NCI-H1436 treated with DMSO at 0.1 percent for 48 hours (cell line): Measurements from ENCODE around the gene HNRNPAB.
"Not testable (repeated sequence)": the region's sequence is repeated elsewhere in the genome, so short reads cannot be mapped to it uniquely, and the experiment has no call there.

Experiments used
- DNase-seq: peaks from one replicate; lab custom pipeline; 2025; lab: John Stamatoyannopoulos, UW

HNRNPAB gene

DNA sequence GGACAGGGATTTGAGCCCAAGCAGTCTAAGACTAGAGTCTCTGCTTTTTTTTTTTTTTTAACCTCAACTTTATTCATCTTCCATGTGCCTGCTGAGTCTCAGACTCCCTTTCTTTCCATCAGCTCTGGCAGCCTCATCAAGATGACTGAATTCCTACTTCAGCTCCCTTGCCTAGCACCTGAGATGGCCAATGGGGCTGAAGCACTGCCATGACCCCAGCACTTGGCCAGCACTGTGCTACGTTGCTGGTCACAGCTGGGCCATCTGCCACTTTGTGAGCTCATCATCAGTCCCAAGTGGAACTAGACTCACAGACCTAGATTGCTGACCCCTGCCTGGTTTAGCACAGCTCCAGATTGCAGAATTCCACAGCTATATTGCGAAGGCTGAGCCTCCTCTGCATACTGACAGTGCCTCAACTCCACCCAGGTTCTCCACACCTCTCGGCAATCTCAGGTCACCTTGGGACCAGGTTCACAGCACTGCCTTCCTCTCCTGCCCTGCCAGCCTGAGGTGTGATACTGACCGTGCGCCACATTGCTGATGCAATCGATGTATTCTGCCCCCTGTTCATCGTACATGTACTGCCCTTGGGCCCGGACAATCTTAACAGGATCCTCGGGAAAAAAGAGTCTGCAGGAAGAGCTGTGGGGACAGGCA lies 26.7 kb downstream of the HNRNPAB start:
- no peak for DNase-seq

DNA sequence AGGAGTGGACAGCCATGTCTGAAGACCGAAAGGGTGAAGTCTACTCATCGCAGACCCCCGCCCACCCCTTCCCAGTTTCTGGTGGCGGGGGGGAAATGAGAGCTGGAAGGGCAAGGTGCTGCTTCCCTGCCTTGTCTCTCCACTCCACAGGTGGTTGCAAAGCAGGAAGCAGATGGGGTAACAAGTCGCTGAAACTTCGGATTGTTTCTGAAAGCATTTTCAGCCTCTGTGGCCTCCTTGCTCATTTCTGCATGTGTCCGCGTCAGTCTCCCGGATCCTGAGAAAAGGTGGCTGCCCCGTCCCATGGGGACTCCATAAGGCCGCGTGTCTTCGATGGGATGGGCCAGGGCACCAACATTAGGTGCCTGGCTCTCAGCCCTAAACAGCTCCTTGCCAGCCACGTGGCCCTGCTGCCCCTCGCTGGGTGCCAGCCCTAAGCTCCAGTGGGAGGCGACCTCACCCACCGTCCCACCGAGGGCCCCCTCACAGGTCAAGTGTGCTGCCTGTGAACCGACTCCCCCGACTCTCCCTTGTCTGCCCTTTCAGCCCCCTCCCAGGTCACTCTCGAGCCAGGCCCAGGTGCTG lies 27.3 kb downstream of the HNRNPAB start:
- DNase-seq = no peak

DNA sequence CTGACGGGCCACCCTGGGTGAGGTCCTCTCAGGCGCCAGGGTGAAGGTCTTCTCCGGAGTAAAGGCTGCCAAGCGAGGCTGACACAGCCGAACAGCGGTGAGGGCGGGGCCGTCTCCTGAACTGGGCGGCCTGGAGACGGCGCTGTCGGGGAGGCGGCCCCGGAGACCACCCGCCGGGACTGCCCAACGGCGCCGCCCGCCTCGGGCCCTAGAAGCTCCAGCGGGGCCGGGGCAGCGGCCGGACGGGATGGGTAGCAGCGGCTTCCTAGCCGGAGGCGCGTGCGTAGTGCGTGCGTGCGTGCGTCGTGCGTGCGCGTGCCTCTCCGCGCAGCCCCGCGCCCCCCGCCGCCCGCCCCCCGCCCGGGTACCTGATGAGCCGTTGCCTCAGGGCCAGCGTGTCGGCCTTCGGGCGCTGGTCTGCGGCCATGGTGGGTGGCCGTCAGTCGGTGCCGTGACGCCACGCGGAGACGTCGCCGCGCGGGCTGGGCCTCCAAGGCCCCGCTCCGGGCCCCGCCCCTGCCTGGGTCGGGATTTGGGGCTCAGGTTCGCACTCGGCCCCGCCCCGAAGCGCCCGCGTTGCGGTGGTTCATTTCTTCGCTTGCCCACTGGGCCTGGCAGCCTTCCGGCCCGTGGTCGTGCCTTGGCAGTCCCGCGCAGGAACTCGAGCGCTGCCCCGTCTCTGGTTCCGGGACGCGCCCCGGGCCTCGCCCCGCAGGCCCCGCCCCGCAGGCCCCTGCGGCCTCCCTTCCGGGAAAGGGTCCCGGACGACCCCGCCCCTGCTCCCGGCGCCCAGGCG lies 28.0 kb downstream of the HNRNPAB start, which contains the start of gene PHYKPL:
Gene PHYKPL (minus strand): TSS at position 679 of the 796 bp plus-strand sequence. CDS start 252 bp downstream, at position 427.
- no peak for DNase-seq

DNA sequence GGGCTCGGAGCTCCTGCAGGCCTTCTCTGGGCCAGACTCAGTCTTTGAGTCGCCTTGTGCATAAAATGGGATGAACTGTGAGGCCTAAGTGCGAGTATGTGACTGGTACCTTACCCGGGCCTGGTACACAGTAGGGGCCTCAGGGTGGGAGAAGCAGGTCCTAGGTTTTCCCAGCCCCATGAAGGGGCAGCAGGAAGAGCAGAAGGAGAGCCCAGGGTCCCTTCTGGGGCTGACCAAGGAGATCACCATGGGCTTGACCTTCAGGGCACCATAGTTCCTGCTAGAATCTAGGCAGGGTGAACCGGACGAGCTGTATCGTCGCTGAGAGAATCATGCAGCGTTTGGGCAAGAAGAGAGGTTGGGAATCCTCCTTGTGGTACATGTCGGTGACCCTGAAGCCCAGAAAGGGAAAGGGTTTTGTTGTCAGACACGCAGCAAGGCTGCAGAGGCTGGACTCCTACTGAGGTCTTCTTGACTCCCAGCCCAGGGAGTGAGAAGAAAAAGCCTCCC lies 28.6 kb downstream of the HNRNPAB start:
- no peak for DNase-seq

DNA sequence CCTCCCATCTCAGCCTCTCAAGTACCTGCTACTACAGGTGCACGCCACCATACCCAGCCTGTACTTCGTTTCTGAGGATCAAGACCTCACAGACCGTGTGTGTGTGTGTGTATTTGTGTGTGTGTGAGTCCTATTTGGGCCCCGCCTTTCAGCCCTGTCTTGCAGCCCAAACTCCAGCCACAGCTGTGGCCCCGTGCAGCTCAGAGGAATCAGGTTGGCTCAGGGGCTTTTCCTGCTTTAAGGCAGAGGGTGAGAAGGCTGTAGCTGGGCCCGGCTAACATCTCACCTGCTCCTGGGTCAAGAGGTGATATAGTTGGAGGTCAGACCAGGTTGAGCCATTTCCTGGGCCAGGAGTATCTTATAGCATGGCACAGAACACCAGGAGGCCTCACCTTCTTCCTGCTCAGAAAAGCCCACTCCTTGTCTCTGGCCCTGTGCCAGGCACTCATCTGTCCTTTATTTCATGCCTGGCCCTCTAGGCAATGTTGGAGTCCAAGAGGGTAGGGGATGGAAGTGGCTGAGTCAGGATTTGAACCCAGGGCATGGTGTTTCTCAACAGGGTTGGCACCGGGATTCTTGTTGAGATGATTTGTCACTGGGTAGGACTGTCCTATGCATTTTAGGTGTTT lies 29.9 kb downstream of the HNRNPAB start:
- no peak for DNase-seq

DNA sequence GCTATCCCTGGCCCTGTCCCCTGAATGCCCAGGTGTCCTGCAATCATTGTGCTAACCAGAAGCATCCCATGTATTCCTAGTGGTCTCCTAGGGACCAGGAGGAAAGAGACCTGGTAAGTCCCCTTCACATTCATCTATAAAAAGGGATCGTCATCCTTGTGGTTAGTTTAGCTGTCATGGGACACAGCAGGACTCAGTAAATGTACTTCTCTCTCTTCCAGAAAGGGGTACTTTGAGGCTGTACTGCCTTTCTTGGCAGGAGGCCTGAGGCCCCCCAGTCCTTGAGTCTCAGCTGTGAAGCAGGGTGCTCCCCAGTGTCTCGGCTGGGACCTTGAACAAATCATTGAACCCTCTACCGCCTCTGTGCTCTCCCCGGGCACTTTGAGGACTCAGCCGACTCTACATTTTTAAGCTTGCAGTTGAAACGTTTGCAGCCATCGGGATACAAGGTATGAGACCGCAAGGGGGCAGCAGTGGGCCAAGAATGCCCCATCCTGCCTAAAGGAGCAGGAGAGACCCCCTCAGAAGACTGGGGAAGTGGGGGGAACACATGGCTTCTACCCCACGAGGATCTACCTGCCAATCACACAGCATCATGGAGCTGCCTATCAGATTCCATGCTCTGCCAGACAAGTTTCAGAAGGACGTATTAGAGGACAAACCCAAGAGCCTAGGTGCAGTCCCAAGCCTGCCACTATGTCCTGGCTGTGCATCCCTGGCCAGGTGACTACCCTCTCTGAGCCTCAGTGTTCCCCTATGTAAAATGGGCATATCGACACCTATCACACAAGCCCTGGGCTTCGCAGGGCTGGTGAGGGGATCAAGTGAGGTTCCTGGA lies 30.6 kb downstream of the HNRNPAB start:
- no peak for DNase-seq

DNA sequence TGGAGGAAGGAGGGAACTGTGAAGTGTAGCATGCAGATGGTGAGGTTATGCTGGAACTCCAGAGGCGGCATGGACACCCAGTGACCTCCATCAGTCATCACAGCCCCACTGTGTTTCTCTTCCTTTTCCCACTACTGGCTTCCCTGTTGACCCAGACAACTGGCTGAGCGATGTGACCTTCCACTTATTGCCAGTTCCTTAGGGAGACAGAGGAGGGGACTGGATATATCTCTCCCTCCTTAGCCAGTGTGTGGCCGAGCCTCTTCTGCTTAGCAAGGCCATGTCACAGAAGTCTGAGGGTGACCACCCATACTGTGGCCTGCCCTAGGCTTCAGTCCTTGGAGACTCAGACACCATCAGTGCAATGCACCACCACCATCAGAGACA lies 31.2 kb downstream of the HNRNPAB start:
- DNase-seq = no peak

DNA sequence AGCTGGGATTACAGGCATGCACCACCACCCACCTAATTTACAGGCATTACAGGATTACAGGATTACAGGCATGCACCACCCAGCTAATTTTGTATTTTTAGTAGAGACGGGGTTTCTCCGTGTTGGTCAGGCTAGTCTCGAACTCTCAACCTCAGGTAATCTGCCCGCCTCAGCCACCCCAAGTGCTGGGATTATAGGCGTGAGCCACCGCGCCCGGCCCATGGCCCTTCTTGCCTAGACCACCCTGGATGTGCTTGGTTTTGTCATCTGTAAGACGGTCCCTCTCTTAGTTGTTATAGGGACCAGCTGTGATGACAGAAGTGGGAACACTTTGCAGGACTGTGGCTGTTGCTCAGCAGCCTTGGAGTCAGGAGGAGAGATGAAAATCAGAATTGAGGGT lies 31.8 kb downstream of the HNRNPAB start:
- DNase-seq = no peak

DNA sequence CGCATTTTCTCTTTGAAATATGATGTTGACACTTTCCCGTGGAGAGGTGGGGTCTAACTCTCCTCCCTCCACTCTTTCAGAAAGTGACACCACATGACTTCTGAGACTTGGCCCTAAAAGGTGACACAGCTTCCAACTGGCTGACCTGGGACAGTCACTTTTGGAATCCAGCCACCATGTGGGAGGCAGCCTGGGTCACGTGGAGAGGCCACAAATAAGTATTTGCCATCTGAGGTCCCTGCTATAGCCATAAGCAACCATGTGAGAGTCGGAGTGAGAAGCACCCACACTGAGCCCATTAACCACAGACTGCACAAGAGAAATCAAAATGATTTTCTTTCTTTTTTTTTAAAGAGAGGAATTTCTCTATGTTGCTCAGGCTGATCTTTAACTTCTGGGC lies 32.3 kb downstream of the HNRNPAB start:
- no peak for DNase-seq

DNA sequence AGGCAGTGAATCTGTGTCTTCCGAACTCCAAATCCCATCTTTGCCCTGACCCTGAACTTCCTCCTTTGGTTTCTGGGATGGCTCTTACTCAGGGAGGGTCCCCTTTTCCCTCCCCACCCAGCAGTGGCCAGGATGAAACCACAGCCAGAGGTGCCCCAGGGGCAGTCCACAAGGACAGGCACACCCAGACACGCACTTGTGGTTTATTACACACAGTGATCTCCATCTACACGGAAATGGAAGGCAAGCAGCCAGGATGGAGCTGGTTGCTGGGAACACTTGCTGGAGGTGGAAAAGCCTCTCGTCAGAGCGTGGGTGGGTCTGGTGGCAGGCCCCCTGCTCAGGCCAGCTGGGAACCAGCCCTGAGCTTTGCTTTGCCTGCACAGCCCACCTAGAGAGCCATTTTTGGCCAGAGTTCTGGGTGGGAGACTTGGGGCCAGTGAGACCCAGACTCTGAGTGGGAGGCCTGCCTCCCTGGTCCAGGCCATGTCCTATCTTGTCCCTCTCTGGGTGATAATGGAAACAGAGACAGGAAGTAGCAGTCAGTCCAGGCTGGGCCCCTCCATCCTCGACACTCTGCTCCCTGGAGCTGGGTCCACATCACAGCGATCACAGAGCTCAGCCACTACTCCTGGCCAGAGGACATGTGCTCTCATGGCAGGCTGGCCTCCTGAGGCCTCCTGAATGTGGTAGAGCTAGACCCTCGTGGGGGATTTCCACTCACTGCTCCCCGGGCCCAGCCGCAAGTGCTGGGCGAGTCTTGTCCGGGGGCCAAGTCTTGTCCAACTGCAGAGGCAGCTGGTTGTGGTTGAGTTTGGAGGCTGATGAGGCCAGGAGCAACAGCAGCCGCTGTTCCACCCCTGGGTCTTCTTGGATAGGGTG lies 33.3 kb downstream of the HNRNPAB start:
- DNase-seq = no peak

DNA sequence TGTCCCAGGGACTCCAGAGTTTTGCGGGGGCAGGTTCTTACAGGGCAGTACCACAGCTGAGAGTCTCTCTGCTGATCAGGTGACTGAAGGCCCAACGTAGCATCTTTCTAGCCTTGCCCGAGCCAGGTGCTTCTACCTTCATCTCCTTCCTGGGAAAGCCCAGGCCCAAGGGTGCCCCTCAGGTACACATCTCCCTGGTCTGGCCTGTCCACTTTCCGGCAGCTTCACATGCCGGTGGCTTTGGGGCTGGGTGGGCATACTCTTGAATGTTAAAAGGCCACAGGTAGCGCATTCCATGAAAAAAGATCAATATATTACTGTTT lies 33.9 kb downstream of the HNRNPAB start:
- no peak for DNase-seq

DNA sequence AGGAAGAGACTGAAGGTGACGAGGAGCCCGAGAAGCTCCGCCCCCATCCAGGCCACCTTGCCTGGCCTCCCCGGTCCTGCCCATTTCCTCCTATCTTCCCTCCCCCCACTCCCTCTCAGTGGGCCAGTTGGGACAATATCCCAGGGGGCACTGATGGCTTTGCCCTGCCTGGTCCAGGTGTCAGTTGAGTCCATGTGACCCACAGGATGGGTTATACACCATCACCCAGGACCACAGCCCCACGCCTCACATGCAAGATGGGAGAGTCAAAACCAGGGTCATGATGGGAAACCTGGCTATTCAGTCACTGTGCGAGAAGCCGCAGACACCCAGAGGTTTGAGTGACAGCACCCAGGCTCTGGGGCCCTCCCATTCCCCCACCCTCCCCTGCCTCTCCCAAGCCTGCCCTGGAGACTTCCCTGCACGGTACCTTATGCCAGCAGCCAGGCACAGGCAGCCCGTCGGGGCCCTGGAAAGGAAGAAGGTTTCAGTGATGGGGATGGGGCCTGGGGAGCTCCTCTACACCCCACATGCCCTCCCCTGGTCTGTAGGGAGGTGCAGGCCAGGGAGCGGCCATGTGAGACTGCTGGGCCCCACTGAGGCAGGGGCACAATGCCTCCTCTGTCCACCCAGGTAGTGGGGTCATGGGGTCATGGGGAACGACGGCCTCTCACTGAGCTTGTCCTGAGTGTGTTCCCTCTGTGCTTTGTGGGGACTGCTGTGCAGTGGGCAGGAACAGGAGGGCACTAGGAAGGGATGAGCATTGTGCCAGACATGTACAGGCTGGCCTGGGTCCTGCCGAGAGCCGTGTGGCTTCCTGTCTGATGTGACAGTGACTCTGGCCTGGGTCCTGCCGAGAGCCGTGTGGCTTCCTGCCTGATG lies 34.6 kb downstream of the HNRNPAB start:
- no peak for DNase-seq

DNA sequence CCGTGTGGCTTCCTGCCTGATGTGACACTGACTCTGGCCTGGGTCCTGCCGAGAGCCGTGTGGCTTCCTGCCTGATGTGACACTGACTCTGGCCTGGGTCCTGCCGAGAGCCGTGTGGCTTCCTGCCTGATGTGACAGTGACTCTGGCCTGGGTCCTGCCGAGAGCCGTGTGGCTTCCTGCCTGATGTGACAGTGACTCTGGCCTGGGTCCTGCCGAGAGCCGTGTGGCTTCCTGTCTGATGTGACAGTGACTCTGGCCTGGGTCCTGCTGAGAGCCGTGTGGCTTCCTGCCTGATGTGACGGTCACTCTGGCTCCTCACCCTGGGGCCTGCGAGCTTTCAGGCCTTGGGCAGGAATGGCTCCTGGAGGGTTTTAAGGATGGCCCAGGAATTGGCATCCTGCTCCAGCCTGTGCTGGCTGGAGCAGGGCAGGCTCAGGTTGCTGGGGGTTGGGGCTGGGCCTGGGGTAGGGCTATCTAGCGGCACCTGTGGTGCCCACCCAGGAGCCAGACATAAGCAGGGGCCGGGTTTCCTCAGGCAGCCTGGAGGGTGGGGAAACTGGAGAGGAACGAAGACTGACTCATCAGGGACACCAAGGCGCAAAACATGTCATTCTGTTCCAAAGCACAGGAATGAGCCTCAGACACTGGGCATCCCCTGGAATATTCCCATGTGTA lies 35.4 kb downstream of the HNRNPAB start:
- not testable (repeated sequence) for DNase-seq

DNA sequence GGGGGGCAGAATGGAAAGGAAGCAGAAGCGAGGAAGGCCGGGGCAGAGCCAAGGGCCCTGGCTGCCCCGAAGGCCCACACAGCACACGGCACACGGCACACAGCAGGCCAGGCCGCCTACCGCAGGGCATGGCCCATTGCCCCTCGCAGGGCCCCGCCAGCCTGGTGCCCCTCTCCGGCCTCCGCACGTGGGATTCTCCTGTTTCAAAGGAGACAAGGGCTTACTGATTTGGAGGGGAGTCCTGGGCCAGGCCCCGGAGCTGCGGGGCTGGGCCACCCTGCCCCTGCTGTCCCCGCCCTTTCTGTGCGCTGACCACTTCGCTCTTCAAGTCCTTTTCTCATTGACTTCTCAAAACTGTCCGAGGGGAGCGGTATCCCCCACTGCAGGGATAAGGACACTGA lies 36.0 kb downstream of the HNRNPAB start:
- DNase-seq = no peak

DNA sequence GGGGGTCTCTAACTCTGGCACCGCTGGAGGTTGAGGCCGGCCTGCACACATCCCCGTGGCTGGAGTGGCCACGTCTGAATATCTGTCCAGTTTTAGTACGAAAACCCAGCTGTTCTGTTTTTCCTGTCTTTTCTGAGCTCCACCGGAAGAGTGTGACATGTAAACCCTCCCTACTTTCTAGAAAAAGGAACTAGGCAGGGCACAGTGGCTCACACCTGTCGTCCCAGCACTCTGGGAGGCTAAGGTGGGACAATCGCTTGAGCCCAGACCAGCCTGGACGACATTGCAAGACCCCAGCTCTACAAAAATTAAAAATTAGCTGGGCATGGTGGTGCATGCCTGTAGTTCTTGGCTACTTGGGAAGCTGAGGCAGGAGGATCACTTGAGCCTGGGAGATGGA lies 36.4 kb downstream of the HNRNPAB start:
- no peak for DNase-seq

DNA sequence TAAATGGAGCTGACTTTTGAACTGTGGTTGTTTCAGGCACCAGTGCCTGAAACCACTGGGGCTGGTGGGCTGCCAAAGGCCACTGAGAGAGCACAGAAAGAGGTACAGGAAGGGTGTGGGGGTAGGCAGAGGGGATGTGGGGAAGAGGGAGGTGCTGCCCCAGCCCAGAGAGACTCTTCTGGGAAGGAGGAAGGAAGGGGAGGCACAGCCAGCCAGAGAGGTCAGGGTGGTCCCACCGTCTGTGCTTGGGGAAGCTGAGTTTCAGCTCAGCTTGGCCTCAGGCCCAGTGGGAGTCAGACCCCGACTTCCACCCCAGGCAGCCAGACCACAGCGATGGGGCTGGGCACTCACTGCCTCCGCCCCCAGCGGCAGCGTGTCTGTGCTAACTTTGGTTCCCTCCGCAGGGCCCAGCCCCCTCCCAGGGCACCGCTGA lies 36.9 kb downstream of the HNRNPAB start:
- no peak for DNase-seq

DNA sequence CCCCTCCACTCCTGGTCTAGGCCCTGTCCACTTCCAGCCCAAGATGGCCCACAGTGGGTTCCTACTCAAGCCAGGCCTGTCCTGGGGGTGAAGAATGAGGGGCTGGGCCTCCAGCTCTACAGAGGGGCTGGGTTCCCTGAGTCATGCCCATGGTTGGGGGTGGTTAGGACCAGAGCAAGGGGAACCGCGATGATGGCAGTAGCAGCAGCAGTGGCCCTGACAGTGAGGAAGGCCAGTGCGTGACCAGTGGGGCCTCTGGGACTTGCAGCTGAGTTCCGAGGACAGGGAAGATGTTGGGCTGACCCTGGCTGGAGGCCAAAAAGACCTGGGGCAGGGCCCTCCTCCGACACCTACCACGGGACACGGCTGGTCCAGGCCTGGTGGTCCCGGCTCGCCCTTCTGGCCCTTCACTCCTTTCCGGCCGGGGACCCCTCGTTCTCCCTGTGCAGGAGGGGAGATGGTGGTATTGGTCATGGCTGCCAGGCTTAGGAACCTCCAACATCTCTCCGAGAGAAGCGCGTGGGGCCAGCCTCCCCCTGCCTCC lies 37.4 kb downstream of the HNRNPAB start:
- no peak for DNase-seq

DNA sequence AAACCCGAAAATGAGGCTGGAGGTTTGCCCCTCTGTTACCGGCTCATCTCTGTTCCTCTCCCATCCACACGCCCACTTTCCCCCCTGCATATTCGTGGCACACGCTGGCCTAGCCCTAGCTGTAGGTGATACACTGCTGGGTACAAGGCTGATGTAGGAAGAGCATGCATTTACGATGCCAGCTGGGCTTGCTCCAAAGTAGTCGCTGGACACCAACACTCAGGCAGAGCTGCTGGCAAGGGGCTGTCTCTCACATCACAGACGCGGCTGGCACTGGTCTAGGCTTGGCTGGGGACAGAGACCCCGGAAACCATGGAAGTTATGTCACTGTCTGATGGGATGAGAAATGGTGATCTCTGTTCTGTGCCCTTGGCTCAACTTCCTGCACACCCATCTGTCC lies 38.1 kb downstream of the HNRNPAB start:
- DNase-seq = no peak

DNA sequence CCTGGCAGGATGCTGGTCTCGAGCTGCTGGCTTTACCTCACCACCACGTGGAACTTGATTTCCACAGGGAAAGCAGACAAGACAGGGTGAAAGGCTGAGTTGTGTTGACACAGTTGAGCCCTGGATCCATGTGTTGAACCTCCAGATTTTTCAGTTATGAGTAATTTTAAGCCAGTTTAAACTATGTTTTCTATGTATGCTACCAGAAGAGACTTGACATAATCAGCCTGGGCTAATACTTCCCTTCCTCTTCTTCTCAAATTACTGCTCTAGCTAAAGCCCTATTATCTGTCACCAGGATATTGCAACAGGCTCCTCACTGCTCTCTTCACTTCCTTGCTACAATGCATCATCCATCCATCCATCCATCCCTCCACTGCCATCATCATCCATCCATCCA lies 40.2 kb downstream of the HNRNPAB start:
- DNase-seq = no peak
